ENCODE data around the gene SMARCC1. TPM values are rescaled to one million over a fixed set of nuclear protein-coding genes. Genes with fewer than 3 reads are reported as not detected.

The SMARCC1 gene
- total and polyA plus RNA-seq, 2 of the 4 experiments (the other 2 are of a cell fraction): 18.6 to 39.6 TPM

GRCh38 chr3:47704237-47704612 is 77.5 kb downstream of the SMARCC1 start:
- Histone ChIP-seq H3K9me3 (ENCODE audit: control insufficient read depth, insufficient read depth, low read length) (no peaks in the 10 kb centered on the region), H3K79me1 (ENCODE audit: low read depth in 1 of 2, low read length in 2 of 2) (peaks cover 8 to 29% of the 10 kb centered on the region in 2 experiments; a peak in 3 of 4 replicates), H4K20me1 (ENCODE audit: insufficient read depth, low read length) (no peaks in the 10 kb centered on the region), H2BK20ac (ENCODE audit: low read depth, low read length) (no peak overlapping the region), H2BK5ac (ENCODE audit: low read depth, low read length, poor library complexity, severe bottlenecking) (no peak overlapping the region), H3K4me3 (ENCODE audit: insufficient read depth, low read depth, low read length) (no peak overlapping the region), H3K4me2 (ENCODE audit: low read depth, low read length) (no peak overlapping the region), H3K36me3 (ENCODE audit: control insufficient read depth, insufficient read depth, low read length) (peaks cover 44% of the 10 kb centered on the region), H3K4me1 (ENCODE audit: control insufficient read depth, insufficient read depth, low read length) (no peaks in the 10 kb centered on the region), H2AFZ (replicated peaks; ENCODE audit: low read length, poor library complexity) (no peak overlapping the region), H3K9me1 (ENCODE audit: insufficient read depth, low read length) (peaks cover 4% of the 10 kb centered on the region), H4K91ac (ENCODE audit: insufficient read depth, low read depth, low read length) (no peak overlapping the region), H2BK15ac (ENCODE audit: low read depth, low read length) (no peak overlapping the region), H3K4ac (ENCODE audit: low read depth, low read length) (no peak overlapping the region), H3K56ac (ENCODE audit: extremely low read depth, insufficient read depth, low read length) (no peak overlapping the region), H3K9ac (ENCODE audit: low read depth, low read length) (no peak overlapping the region), H2AK5ac (ENCODE audit: low read depth, low read length) (no peak overlapping the region), H3K23ac (ENCODE audit: low read depth, low read length) (no peak overlapping the region), H3K18ac (ENCODE audit: low read depth, low read length) (no peak overlapping the region), H2BK120ac (ENCODE audit: low read depth, low read length) (no peak overlapping the region), H3K27me3 (ENCODE audit: control insufficient read depth, insufficient read depth, low read length) (no peaks in the 10 kb centered on the region), H4K8ac (ENCODE audit: low read depth in 2 of 2, low read length in 2 of 2) (no peak overlapping the region), H3K27ac (ENCODE audit: insufficient read depth, low read length) (no peak overlapping the region), H4K5ac (ENCODE audit: low read depth, low read length) (no peak overlapping the region), H3K14ac (replicated peaks; ENCODE audit: low read depth, low read length) (no peak overlapping the region), H2AK9ac (replicated peaks; ENCODE audit: low read depth, low read length, poor library complexity) (no peak overlapping the region)
- no TSS peak for BruUV-seq (replicated peaks)
- ChIA-PET CTCF (no interaction called here), POLR2A (ENCODE audit: unreplicated experiment) (no interaction called here)
- no CpG with 5 or more reads among the region's 3 CpGs for WGBS, 2 experiments (ENCODE audit: extremely low coverage in 2 of 2, insufficient read length in 1 of 2)
- dilution Hi-C loops (cut with HindIII; ENCODE audit: low sequenced_read_pairs, unreplicated experiment) (no loop called here), intact Hi-C loops (cut with micrococcal nuclease) (loop anchor here (10.0 kb wide), 1 partner anchor 69 kb away; no protein-coding TSS in a partner anchor), in situ Hi-C loops (cut with MboI; ENCODE audit: low sequenced_read_pairs) (no loop called here)
- ATAC-seq (ENCODE audit: low read depth) (no peak), DNase-seq (no peak)
- TF ChIP-seq BHLHE40 (IDR thresholded peaks at IDR 0.05; ENCODE audit: low read depth, low read length) (no peak), MXI1 (IDR thresholded peaks at IDR 0.05; ENCODE audit: borderline replicate concordance, low read depth, low read length) (no peak), SMC3 (IDR thresholded peaks at IDR 0.05; ENCODE audit: low read depth, low read length) (no peak), MAZ (IDR thresholded peaks at IDR 0.05; ENCODE audit: borderline replicate concordance, low read depth, low read length) (no peak), NFE2L2 (IDR thresholded peaks at IDR 0.05; ENCODE audit: low read depth, low read length) (no peak), MAFK (IDR thresholded peaks at IDR 0.05; ENCODE audit: low read depth, low read length) (no peak)
